Measurements from ENCODE around the gene HES5.

HES5 gene

GRCh38 chr1:2513939-2514652 is 16.0 kb downstream of the HES5 start:
- no peak for DNase-seq

- DNase-seq = no peak
Measured at GRCh38 chr1:2512862-2513421, 17.1 kb downstream of the HES5 start.

- DNase-seq = no peak
Measured at GRCh38 chr1:2510366-2511155, 19.5 kb downstream of the HES5 start.

GRCh38 chr1:2509589-2509988 is 20.5 kb downstream of the HES5 start:
- no peak for DNase-seq

DNA sequence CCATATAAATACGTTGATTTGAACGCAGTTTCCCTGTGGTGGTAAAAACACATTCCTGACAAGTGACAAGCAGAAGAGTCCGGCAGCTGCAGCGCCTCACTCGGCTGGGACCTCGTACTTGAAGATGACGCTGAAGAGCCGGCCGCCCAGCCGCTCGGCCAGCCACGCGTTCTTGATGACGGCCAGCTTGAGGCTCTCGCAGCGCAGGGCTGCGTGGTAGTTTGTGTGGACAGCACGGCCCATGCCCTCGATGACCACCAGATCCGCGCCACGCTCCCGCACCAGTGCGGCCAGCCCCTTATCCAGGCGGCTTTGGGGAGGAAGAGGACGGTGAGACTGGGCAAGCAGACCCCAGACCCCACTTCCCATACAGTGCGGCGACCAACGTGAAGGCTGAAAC is 21.3 kb downstream of the HES5 start:
- DNase-seq = no peak

- DNase-seq = no peak
Measured at GRCh38 chr1:2508180-2508579, 21.9 kb downstream of the HES5 start.

DNA sequence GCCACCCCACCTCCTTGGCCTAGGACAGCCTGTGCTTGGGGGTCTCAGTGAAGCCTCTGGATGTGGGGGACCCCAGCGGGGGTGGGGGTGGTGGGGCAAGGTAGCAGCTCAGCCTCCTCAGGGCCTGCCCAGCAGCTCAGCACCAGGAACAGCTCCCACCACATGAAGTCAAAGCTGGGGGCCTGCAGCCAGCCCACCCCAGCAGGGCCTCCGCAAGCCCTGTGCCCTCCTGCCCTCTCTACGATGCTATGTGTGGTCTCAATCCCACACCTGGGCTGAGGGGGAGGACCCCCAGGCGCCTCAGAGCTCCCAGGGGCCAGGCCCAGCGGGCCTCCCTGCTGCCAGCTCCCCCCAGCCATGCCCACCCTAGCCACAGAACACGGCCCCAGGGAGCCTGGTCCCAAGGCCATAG is 22.3 kb downstream of the HES5 start:
- DNase-seq = no peak

- no peak for DNase-seq
Measured at GRCh38 chr1:2506901-2507565, 23.0 kb downstream of the HES5 start.

DNA sequence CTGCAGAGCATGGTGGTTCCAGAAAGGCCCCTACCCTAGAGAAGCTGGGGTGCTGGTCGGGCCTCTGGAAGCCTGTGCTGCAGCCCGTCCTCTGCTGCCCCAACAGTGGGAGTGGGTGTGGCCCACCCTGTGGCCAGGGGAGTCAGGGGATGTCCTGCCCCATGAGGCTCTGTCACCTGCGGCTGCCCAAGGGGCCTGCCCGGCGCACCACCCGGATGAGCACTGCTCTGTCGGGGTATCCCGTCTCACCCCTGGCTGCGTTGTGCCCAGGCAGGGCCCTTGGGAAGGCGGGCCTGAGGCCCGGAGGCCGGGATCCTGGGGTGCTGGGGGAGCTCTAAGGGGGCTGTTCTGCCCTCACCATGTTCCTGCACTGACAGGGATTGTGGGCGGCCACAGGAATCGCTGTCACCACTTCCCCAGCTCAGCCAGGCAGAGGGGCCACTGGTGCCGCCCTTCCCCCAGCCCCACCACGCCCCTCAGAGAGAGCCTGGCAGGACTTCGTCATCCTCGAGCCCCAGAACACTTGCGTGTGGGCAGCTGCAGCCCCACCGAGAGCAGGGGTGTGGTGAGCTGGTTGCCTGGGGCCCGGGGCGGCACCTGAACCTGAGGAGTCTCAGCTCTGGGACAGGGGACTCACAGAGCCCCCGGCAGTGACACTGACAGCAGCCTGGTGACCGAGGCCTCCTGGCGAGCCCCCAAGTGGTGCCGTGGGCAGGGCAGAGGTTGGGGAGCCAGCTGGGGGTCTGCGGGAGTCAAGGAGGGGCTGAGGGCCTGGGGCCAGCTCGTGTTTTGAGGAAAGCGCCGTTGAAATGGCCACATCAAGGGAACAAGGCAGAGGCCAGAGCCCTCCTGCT is 23.8 kb downstream of the HES5 start:
- DNase-seq = no peak

GRCh38 chr1:2505461-2505994 is 24.5 kb downstream of the HES5 start:
- no peak for DNase-seq

- DNase-seq = no peak
Measured at GRCh38 chr1:2504949-2505272, 25.2 kb downstream of the HES5 start.

DNA sequence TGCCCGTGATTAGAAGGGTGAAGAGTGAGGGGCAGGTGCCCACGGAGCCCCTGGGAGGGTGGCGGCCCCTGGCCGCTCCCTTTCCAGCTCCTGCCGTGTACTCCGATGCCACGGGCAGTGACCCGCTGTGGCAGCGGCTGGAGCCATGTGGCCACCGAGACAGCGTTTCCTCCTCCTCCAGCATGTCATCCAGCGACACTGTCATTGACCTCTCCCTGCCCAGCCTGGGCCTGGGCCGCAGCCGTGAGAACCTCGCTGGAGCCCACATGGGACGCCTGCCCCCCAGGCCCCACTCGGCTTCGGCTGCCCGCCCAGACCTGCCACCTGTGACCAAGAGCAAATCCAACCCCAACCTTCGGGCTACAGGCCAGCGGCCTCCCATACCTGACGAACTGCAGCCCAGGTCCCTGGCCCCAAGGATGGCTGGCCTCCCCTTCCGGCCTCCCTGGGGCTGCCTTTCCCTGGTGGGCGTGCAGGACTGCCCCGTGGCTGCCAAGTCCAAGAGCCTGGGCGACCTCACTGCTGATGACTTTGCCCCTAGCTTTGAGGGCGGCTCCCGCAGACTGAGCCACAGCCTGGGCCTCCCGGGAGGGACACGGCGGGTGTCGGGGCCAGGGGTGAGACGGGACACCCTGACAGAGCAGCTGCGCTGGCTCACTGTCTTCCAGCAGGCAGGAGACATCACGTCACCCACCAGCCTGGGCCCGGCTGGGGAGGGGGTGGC is 25.7 kb downstream of the HES5 start:
- no peak for DNase-seq

DNA sequence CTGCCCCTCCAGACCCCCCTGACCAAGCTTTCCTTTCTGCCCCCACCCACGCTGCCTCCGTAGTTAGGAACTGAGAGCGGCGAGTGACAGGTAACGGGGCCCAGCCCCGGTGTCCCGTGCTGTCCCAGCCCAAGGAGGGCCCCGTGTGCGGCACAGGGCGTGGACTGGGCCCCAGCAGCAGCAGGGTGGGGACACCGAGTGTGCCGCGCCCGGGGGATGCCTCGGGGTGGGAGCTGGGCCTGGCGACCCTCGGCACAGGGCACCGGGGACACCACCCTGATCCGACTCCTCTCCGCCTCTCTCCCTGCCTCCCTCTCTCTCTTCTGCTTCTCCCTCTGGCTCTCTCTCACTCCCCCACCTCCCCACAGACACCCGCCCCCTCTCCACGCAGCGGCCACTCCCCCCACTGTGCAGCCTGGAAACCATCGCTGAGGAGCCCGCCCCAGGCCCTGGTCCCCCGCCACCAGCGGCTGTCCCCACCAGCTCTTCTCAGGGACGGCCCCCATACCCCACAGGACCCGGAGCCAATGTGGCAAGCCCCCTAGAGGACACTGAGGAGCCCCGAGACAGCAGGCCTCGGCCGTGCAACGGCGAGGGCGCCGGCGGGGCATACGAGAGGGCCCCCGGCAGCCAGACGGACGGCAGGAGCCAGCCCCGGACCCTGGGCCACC is 26.4 kb downstream of the HES5 start:
- no peak for DNase-seq

DNA sequence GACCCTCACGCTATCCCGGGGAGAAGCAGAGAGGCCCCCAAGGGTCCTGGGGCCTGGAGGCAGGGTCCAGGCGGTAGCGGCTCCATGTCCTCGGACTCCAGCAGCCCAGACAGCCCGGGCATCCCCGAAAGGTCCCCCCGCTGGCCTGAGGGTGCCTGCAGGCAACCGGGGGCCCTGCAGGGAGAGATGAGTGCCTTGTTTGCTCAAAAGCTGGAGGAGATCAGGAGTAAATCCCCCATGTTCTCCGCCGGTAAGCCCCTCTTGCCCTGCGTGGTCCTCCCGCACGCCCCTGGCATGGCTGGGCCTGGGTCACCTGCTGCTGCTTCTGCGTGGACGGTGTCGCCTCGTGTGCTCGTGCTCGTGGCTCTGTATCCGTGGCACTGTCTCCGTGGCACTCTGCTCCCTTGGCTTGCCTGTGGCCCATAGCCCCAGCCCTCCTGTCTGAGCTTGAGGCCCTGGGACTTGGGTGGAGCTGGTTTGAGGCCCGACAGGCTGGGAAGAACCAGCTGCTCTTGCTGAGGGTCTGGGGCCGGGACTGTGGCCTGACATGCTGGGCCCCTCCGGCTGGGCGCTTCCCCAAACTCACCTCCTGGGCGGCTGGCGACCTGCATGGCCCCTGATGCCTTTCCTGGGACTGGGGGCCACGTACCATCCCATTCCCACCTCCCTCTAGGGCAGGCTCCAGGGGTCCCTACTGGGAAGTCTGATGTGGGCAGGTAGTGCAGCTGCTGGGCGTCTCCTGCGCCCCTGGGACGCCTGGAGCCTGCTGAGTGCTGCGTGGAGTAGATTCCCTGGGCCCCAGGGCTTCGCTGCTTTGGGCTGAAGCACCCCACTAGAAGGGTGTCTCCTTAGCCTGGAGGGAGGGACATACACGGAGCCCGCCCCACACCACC is 27.2 kb downstream of the HES5 start:
- DNase-seq = no peak

DNA sequence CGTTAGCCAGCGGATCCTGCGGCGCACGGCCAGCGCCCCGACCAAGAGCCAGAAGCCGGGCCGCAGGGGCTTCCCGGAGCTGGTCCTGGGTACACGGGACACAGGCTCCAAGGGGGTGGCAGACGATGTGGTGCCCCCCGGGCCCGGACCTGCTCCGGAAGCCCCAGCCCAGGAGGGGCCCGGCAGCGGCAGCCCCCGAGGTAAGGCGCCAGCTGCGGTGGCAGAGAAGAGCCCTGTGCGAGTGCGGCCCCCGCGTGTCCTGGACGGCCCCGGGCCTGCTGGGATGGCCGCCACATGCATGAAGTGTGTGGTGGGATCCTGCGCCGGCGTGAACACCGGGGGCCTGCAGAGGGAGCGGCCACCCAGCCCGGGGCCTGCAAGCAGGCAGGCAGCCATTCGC is 27.9 kb downstream of the HES5 start:
- no peak for DNase-seq

- no peak for DNase-seq
Measured at GRCh38 chr1:2501820-2502119, 28.3 kb downstream of the HES5 start.

- DNase-seq = no peak
Measured at GRCh38 chr1:2501041-2501819, 28.8 kb downstream of the HES5 start.

DNA sequence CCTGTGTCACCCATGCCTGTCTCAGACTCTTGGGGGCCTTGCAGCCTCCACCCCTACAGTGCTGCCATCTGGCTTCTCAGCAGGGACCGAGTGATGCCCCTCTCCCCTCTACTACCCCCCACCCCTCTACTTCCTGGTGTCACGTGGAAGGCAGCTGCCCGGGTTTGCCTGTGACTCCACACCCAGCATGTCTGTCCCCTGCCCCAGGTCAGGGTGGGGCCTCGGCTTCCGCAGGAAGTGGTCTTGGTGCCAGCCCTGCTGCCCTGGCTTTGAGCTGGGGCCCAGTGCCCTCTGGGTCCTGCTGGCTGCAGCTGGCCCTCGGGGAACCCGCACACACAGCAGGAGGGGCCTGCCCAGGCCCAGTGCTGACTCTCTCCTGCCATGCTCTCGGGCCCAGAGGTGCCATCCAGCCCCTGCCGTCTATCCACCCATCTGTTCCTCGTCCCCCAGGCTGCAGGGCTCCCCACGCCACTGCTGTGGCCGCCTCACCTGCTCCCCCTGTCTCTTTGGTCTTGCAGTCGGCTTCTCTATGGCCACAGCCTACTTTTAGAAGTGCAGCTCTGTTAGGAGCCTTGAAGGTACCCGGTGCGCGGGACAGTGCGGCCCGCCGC is 30.0 kb downstream of the HES5 start:
- no peak for DNase-seq

DNA sequence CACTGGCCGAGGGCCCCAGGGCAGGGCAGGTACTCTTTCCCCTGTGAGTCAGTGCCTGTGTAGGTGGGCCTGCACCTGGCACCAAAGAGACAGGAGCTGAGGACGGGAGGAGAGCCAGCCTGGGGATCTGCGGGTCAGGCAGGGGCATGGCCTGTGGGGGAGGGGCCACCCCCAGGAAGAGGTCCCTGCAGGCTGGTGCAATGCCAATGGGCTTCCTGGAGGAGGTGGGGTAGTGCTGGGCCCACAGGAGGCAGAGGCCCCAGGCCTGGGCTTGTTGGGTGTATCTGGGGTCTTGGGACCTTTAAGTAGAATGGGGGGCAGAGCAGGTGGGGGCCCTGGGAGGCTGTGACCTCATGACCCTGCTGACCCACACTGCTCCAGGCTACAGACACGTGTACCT is 30.8 kb downstream of the HES5 start:
- DNase-seq = no peak

All from NCI-H2227 treated with DMSO at 0.1 percent for 48 hours (cell line).